HEK293 (cell line): ENCODE data around the gene IGSF11.

Source experiments
- CTCF ChIA-PET: fragments of 350-600 bp; formaldehyde crosslinking; extraction: SDS; loops from one replicate; lab custom pipeline; 2021; ENCODE audit warnings: antibody characterized with exemption; lab: Yijun Ruan, JAX
- POLR2A ChIA-PET: fragments of 300-600 bp; formaldehyde crosslinking; extraction: SDS; loops from one replicate; lab custom pipeline; 2020; ENCODE audit warnings: antibody characterized with exemption, inconsistent platforms; lab: Yijun Ruan, JAX
- H3K27ac ChIP-seq: fragments of 200-500 bp; sonication (Bioruptor generic); 2 replicates; pipeline ENCODE4 v1.5.1; 2014; ENCODE audit warnings: low read depth, low read length, control low read depth, inconsistent platforms; ENCODE audit errors: extremely low read depth
- H3K36me3 ChIP-seq, 2 experiments: fragments of 200-500 bp in 1 of 2; sonication (Bioruptor generic) in 1 of 2; 1 replicate in 1 of 2; 2 replicates in 1 of 2; pipeline ENCODE4 v1.5.1; 2014 to 2017; ENCODE audit warnings: inconsistent platforms in 2 of 2, low read length in 2 of 2; ENCODE audit not compliant: control insufficient read depth in 2 of 2, insufficient read depth in 1 of 2
- H3K4me1 ChIP-seq: fragments of 200-500 bp; sonication (Bioruptor generic); 2 replicates; pipeline ENCODE4 v1.5.1; 2014; ENCODE audit warnings: mild to moderate bottlenecking, low read length, inconsistent platforms; ENCODE audit not compliant: control insufficient read depth, insufficient read depth
- H3K4me3 ChIP-seq: 2 replicates; pipeline ENCODE4 v1.5.1; 2011; ENCODE audit warnings: low read depth, mild to moderate bottlenecking, control low read depth, low read length, moderate library complexity
- H3K9me3 ChIP-seq: fragments of 200-500 bp; sonication (Bioruptor generic); 2 replicates; pipeline ENCODE4 v1.5.1; 2014; ENCODE audit warnings: low read depth, low read length, inconsistent platforms; ENCODE audit not compliant: control insufficient read depth, insufficient read depth
- KLF1 ChIP-seq: fragments of 450-650 bp; formaldehyde crosslinking; IDR thresholded peaks from 2 replicates; pipeline ENCODE4 v1.5.1; 2016; ENCODE audit warnings: missing biosample characterization, missing genetic modification characterization
- KLF16 ChIP-seq: fragments of 450-650 bp; formaldehyde crosslinking; IDR thresholded peaks from 2 replicates; pipeline ENCODE4 v1.5.1; 2017; ENCODE audit warnings: missing biosample characterization, missing genetic modification characterization
- KLF9 ChIP-seq: fragments of 450-650 bp; formaldehyde crosslinking; IDR thresholded peaks from 2 replicates; pipeline ENCODE4 v1.5.1; 2016; ENCODE audit warnings: missing biosample characterization, missing genetic modification characterization, low read depth
- MEIS1 ChIP-seq: sonication (generic); formaldehyde crosslinking; IDR thresholded peaks from 2 replicates; pipeline ENCODE4 v1.8.1; 2022; ENCODE audit warnings: missing genetic modification reagents, mild to moderate bottlenecking, borderline replicate concordance
- MZF1 ChIP-seq: fragments of 450-650 bp; formaldehyde crosslinking; IDR thresholded peaks from 2 replicates; pipeline ENCODE4 v1.5.1; 2017; ENCODE audit warnings: missing biosample characterization, missing genetic modification characterization, borderline replicate concordance
- RBAK ChIP-seq: fragments of 450-650 bp; formaldehyde crosslinking; IDR thresholded peaks from 2 replicates; pipeline ENCODE4 v1.5.1; 2016; ENCODE audit warnings: missing biosample characterization, missing genetic modification characterization
- REPIN1 ChIP-seq: fragments of 450-650 bp; formaldehyde crosslinking; IDR thresholded peaks from 2 replicates; pipeline ENCODE4 v1.5.1; 2017; ENCODE audit warnings: missing biosample characterization, missing genetic modification characterization, low read depth
- SCRT1 ChIP-seq: fragments of 450-650 bp; formaldehyde crosslinking; IDR thresholded peaks from 2 replicates; pipeline ENCODE4 v1.5.1; 2016; ENCODE audit warnings: missing biosample characterization, missing genetic modification characterization, borderline replicate concordance
- SETDB1 ChIP-seq: IDR thresholded peaks from one replicate; pipeline ENCODE4 v1.6.1; 2017; ENCODE audit warnings: mild to moderate bottlenecking, low read length, moderate library complexity, mixed read lengths; ENCODE audit not compliant: insufficient read length
- SP2 ChIP-seq: fragments of 450-650 bp; formaldehyde crosslinking; IDR thresholded peaks from 2 replicates; pipeline ENCODE4 v1.5.1; 2016; ENCODE audit warnings: missing biosample characterization, missing genetic modification characterization
- SP7 ChIP-seq: fragments of 450-650 bp; formaldehyde crosslinking; IDR thresholded peaks from 2 replicates; pipeline ENCODE4 v1.5.1; 2016; ENCODE audit warnings: missing biosample characterization, missing genetic modification characterization
- ZNF146 ChIP-seq: fragments of 450-650 bp; formaldehyde crosslinking; IDR thresholded peaks from 2 replicates; pipeline ENCODE4 v1.5.1; 2016; ENCODE audit warnings: missing biosample characterization, missing genetic modification characterization
- ZNF202 ChIP-seq: fragments of 450-650 bp; formaldehyde crosslinking; IDR thresholded peaks from 2 replicates; pipeline ENCODE4 v1.5.1; 2016; ENCODE audit warnings: missing biosample characterization, missing genetic modification characterization, borderline replicate concordance
- ZNF211 ChIP-seq: fragments of 450-650 bp; formaldehyde crosslinking; IDR thresholded peaks from 2 replicates; pipeline ENCODE4 v1.5.1; 2016; ENCODE audit warnings: low read depth, missing biosample characterization, missing genetic modification characterization
- ZNF221 ChIP-seq: fragments of 450-650 bp; formaldehyde crosslinking; IDR thresholded peaks from 2 replicates; pipeline ENCODE4 v1.5.1; 2017; ENCODE audit warnings: missing biosample characterization, missing genetic modification characterization, borderline replicate concordance
- ZNF239 ChIP-seq: fragments of 450-650 bp; formaldehyde crosslinking; IDR thresholded peaks from 2 replicates; pipeline ENCODE4 v1.5.1; 2016; ENCODE audit warnings: missing biosample characterization, missing genetic modification characterization
- ZNF311 ChIP-seq: fragments of 450-650 bp; formaldehyde crosslinking; IDR thresholded peaks from 2 replicates; pipeline ENCODE4 v1.5.1; 2017; ENCODE audit warnings: missing biosample characterization, missing genetic modification characterization, borderline replicate concordance
- ZNF514 ChIP-seq: fragments of 450-650 bp; formaldehyde crosslinking; IDR thresholded peaks from 2 replicates; pipeline ENCODE4 v1.5.1; 2016; ENCODE audit warnings: missing biosample characterization, missing genetic modification characterization
- ZNF544 ChIP-seq: fragments of 450-650 bp; formaldehyde crosslinking; IDR thresholded peaks from 2 replicates; pipeline ENCODE4 v1.5.0; 2017; ENCODE audit warnings: missing biosample characterization, missing genetic modification characterization
- ZNF571 ChIP-seq: fragments of 450-650 bp; formaldehyde crosslinking; IDR thresholded peaks from 2 replicates; pipeline ENCODE4 v1.5.0; 2017; ENCODE audit warnings: missing biosample characterization, missing genetic modification characterization
- ZNF610 ChIP-seq: fragments of 450-650 bp; formaldehyde crosslinking; IDR thresholded peaks from 2 replicates; pipeline ENCODE4 v1.5.1; 2016; ENCODE audit warnings: missing biosample characterization, missing genetic modification characterization, borderline replicate concordance
- ZNF785 ChIP-seq: fragments of 450-650 bp; formaldehyde crosslinking; IDR thresholded peaks from 2 replicates; pipeline ENCODE4 v1.5.1; 2016; ENCODE audit warnings: missing biosample characterization, missing genetic modification characterization
- TF ChIP-seq, protein P1 (sequence below): fragments of 450-650 bp; formaldehyde crosslinking; IDR thresholded peaks from 2 replicates; pipeline ENCODE4 v1.5.1; 2016; ENCODE audit warnings: missing biosample characterization, missing genetic modification characterization
- TF ChIP-seq, protein P2 (sequence below): IDR thresholded peaks from 2 replicates; pipeline ENCODE4 v1.6.1; 2011; ENCODE audit warnings: mild to moderate bottlenecking, low read depth, low read length, borderline replicate concordance
- TF ChIP-seq, protein P3 (sequence below): fragments of 450-650 bp; formaldehyde crosslinking; IDR thresholded peaks from 2 replicates; pipeline ENCODE4; 2016; ENCODE audit warnings: missing biosample characterization, missing genetic modification characterization
- TF ChIP-seq, protein P4 (sequence below): fragments of 450-650 bp; formaldehyde crosslinking; IDR thresholded peaks from 2 replicates; pipeline ENCODE4 v1.5.1; 2017; ENCODE audit warnings: missing biosample characterization, missing genetic modification characterization
- TF ChIP-seq, protein P5 (sequence below): fragments of 450-650 bp; formaldehyde crosslinking; IDR thresholded peaks from 2 replicates; pipeline ENCODE4 v1.5.1; 2017; ENCODE audit warnings: missing biosample characterization, missing genetic modification characterization

IGSF11 gene

DNA sequence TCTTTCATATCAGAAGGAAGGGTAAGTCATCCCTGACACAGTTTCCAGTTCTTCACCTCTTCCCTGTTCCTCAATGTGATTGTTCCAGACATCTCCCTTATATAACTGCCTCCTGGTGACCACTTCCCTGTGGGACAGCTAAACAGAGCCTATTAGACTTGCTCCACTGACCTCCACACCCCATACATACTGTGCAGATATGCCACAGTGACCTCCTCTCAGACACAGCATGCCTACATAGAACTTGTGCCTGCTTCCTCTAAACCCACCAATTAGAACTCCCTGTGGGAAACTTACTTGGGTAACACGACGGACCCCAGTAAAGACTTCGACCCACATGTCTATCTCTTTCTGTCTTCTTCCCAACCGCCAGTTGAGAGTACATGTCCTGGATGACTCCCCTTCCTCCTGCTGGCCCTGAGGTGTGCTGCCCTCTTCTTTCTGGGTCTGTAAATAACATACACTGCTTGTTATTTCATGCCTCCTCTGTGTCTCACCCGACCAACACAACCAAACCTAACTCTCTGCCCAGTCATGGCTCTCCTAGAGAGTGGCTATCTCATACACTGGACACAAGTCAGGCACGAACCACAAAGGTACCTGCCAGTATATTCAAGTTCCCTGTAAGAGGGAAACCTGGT is 53.0 kb downstream of the IGSF11 start:
- ChIA-PET POLR2A (no interaction called here), CTCF (no interaction called here)
- no peaks in the 10 kb centered on the region for H3K36me3 ChIP-seq

DNA sequence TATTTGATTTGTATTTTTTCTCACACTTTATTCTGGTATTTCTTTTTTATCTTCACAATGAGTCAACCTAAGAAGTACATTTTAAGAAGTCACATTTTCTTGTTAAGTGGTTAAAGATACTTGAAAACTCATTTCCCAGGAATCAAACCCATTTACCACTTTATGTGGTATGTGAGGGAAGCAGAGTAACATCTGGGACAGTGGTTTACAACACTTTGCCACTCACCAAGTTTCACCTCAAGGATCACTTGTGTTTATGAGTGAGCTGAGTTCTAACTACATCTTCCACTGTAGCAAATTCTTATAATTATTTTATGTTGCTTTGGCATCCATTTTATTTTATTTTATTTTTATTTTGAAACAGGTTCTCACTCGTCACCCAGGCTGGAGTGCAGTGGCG is 53.8 kb downstream of the IGSF11 start:
- H3K4me3 ChIP-seq = no peak overlapping the region
- H3K4me1 ChIP-seq = no peaks in the 10 kb centered on the region
- ChIA-PET CTCF (no interaction called here), POLR2A (no interaction called here)
- no peak overlapping the region for H3K27ac ChIP-seq
- H3K36me3 ChIP-seq = no peaks in the 10 kb centered on the region
- TF ChIP-seq SP7 = no peak
- TF ChIP-seq ZNF202 (tag by site-specific recombination) = no peak
- no peak for TF ChIP-seq MZF1
- TF ChIP-seq SP2 (tag by site-specific recombination) = no peak
- TF ChIP-seq ZNF221 (tag by site-specific recombination) = no peak
- TF ChIP-seq, protein P1, sequence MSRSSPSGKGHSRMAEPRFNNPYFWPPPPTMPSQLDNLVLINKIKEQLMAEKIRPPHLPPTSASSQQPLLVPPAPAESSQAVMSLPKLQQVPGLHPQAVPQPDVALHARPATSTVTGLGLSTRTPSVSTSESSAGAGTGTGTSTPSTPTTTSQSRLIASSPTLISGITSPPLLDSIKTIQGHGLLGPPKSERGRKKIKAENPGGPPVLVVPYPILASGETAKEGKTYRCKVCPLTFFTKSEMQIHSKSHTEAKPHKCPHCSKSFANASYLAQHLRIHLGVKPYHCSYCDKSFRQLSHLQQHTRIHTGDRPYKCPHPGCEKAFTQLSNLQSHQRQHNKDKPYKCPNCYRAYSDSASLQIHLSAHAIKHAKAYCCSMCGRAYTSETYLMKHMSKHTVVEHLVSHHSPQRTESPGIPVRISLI (tag by site-specific recombination) = no peak
- TF ChIP-seq KLF9 (tag by site-specific recombination) = no peak
- TF ChIP-seq, protein P2, sequence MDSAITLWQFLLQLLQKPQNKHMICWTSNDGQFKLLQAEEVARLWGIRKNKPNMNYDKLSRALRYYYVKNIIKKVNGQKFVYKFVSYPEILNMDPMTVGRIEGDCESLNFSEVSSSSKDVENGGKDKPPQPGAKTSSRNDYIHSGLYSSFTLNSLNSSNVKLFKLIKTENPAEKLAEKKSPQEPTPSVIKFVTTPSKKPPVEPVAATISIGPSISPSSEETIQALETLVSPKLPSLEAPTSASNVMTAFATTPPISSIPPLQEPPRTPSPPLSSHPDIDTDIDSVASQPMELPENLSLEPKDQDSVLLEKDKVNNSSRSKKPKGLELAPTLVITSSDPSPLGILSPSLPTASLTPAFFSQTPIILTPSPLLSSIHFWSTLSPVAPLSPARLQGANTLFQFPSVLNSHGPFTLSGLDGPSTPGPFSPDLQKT = no peak
- TF ChIP-seq ZNF311 = no peak
- TF ChIP-seq ZNF571 (tag by site-specific recombination) = no peak
- TF ChIP-seq ZNF610 (tag by site-specific recombination) = no peak
- TF ChIP-seq SETDB1 = no peak
- TF ChIP-seq ZNF146 (tag by site-specific recombination) = no peak
- no peak for TF ChIP-seq SCRT1 (tag by site-specific recombination)
- TF ChIP-seq KLF1 = no peak
- TF ChIP-seq ZNF211 = no peak
- no peak for TF ChIP-seq ZNF514
- no peak for TF ChIP-seq ZNF239 (tag by site-specific recombination)
- no peak for TF ChIP-seq MEIS1
- H3K9me3 ChIP-seq = no peaks in the 10 kb centered on the region

More for the DNA sequence above, 53.0 kb downstream of the IGSF11 start:
- Histone ChIP-seq H3K4me3 (no peak overlapping the region), H3K4me1 (no peaks in the 10 kb centered on the region), H3K9me3 (no peaks in the 10 kb centered on the region), H3K27ac (no peak overlapping the region)
- TF ChIP-seq REPIN1 (tag by site-specific recombination) (no peak), ZNF785 (tag by site-specific recombination) (no peak), RBAK (tag by site-specific recombination) (no peak), ZNF544 (tag by site-specific recombination) (no peak), KLF16 (tag by site-specific recombination) (no peak)
- TF ChIP-seq, protein P3, sequence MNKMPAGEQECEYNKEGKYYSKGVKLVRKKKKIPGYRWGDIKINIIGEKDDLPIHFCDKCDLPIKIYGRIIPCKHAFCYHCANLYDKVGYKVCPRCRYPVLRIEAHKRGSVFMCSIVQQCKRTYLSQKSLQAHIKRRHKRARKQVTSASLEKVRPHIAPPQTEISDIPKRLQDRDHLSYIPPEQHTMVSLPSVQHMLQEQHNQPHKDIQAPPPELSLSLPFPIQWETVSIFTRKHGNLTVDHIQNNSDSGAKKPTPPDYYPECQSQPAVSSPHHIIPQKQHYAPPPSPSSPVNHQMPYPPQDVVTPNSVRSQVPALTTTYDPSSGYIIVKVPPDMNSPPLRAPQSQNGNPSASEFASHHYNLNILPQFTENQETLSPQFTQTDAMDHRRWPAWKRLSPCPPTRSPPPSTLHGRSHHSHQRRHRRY (tag by site-specific recombination) = no peak
- TF ChIP-seq, protein P4, sequence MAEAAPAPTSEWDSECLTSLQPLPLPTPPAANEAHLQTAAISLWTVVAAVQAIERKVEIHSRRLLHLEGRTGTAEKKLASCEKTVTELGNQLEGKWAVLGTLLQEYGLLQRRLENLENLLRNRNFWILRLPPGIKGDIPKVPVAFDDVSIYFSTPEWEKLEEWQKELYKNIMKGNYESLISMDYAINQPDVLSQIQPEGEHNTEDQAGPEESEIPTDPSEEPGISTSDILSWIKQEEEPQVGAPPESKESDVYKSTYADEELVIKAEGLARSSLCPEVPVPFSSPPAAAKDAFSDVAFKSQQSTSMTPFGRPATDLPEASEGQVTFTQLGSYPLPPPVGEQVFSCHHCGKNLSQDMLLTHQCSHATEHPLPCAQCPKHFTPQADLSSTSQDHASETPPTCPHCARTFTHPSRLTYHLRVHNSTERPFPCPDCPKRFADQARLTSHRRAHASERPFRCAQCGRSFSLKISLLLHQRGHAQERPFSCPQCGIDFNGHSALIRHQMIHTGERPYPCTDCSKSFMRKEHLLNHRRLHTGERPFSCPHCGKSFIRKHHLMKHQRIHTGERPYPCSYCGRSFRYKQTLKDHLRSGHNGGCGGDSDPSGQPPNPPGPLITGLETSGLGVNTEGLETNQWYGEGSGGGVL (tag by site-specific recombination) = no peak
- TF ChIP-seq, protein P5, sequence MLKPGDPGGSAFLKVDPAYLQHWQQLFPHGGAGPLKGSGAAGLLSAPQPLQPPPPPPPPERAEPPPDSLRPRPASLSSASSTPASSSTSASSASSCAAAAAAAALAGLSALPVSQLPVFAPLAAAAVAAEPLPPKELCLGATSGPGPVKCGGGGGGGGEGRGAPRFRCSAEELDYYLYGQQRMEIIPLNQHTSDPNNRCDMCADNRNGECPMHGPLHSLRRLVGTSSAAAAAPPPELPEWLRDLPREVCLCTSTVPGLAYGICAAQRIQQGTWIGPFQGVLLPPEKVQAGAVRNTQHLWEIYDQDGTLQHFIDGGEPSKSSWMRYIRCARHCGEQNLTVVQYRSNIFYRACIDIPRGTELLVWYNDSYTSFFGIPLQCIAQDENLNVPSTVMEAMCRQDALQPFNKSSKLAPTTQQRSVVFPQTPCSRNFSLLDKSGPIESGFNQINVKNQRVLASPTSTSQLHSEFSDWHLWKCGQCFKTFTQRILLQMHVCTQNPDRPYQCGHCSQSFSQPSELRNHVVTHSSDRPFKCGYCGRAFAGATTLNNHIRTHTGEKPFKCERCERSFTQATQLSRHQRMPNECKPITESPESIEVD (tag by site-specific recombination) = no peak
